Hindlimb muscle (tissue), 1 donor: ENCODE results near the gene WDR77. TPM values are rescaled to one million over a fixed set of nuclear protein-coding genes. Genes with fewer than 3 reads are reported as not detected.

ENCODE experiments used
- DNase-seq: peaks from one replicate; pipeline ENCODE4 v3.0.0-alpha.2; 2013
- polyA plus RNA-seq: library from polyadenylated mRNA; unstranded; fragments of 120-200 nt; gene quantifications from one replicate; pipeline ENCODE4 v1.2.1, GENCODE V29; 2013; ENCODE audit not compliant: insufficient read length

The WDR77 gene
- polyA plus RNA-seq, 1 donor: 35.6 TPM

- DNase-seq: no peak
These were observed 19.7 kb upstream of the WDR77 start for GRCh38 chr1:111468717-111469100.

GRCh38 chr1:111467865-111468716, 19.0 kb upstream of the WDR77 start:
- no peak for DNase-seq

- DNase-seq: no peak
These were observed 17.4 kb upstream of the WDR77 start for GRCh38 chr1:111466480-111466879.

- DNase-seq: no peak
These were observed 16.7 kb upstream of the WDR77 start for GRCh38 chr1:111465754-111466153.

GRCh38 chr1:111463029-111463683, 14.1 kb upstream of the WDR77 start:
- no peak for DNase-seq

GRCh38 chr1:111462370-111463028, 13.4 kb upstream of the WDR77 start:
- no peak for DNase-seq

GRCh38 chr1:111461765-111462164, 12.7 kb upstream of the WDR77 start:
- DNase-seq: no peak

- no peak for DNase-seq
These were observed 6.6 kb upstream of the WDR77 start for GRCh38 chr1:111455642-111456031.

- DNase-seq: no peak
These were observed 6.0 kb upstream of the WDR77 start for GRCh38 chr1:111454859-111455641.

- DNase-seq: no peak
These were observed 4.7 kb upstream of the WDR77 start for GRCh38 chr1:111453706-111454105.

- no peak for DNase-seq
These were observed 3.5 kb upstream of the WDR77 start for GRCh38 chr1:111452581-111452980.

GRCh38 chr1:111450185-111450584, 1.1 kb upstream of the WDR77 start:
- DNase-seq: no peak

- no peak for DNase-seq
These were observed 604 bp upstream of the WDR77 start for GRCh38 chr1:111449703-111450017.

- DNase-seq: no peak
These were observed 556 bp downstream of the WDR77 start for GRCh38 chr1:111448482-111448917.

GRCh38 chr1:111446967-111447892, 1.8 kb downstream of the WDR77 start:
- no peak for DNase-seq

- no peak for DNase-seq
These were observed 2.5 kb downstream of the WDR77 start for GRCh38 chr1:111446546-111446945.

GRCh38 chr1:111444031-111444430, 5.0 kb downstream of the WDR77 start:
- DNase-seq: no peak

GRCh38 chr1:111442457-111442856, 6.6 kb downstream of the WDR77 start:
- DNase-seq: no peak

- DNase-seq: no peak
These were observed 7.4 kb downstream of the WDR77 start for GRCh38 chr1:111441573-111442192.

GRCh38 chr1:111439461-111440351, 9.3 kb downstream of the WDR77 start:
- DNase-seq: no peak
